ENCODE results near the gene PDLIM1.

The PDLIM1 gene

DNA sequence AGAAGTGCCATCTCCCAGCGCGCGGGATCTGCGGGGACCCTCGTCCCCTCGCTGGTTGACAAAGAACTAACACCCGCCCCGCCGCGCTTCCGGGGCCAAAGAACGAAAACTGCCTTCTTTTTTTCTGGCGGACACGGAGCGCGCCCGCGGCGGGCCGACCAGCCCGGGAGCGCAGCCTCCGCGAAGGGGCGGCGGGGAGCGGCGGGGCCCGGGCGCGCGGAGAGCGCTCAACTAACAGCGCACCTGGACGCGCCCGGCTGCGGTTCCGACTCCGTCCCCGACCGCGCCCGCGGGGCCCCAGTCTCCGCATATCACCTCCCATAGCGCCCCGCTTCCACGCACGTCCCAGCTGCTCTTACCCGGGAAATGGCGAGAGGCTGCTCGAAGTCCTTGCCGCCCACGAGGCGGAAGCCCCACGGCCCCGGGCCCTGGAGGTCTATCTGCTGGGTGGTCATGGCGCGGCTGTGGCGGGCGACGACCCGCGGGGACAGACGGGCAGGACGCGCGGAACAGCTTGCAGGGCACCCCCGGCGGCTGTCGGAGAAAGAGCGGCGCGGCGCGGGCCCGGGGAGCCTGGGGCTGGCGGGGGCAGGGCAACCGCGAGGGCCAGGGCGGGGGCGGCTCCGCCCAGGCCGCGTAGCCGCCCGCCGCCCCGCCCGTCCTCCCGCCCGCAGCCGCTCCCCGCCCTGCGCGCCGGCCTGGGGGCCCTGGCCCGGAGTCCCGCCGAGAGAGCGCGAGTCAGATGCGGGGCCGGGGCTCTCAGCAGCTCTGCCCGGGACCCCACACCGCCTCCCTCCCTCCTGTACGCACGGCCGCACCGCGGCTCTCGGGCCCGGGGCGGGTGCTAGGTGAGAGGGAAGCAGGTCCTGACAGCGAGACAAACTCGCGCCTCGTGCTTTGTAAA is at the start of gene PDLIM1:
Gene PDLIM1 (minus strand): TSS at position 543 of the 904 bp plus-strand sequence. CDS start 88 bp downstream, at position 455.
- no peak for DNase-seq

- no peak for DNase-seq
Observed at GRCh38 chr10:95339863-95340262, 49.1 kb upstream of the PDLIM1 start.

GRCh38 chr10:95337423-95338160 is 46.8 kb upstream of the PDLIM1 start:
- no peak for DNase-seq

- no peak for DNase-seq
Observed at GRCh38 chr10:95336702-95337101, 45.9 kb upstream of the PDLIM1 start.

GRCh38 chr10:95335933-95336699 is 45.3 kb upstream of the PDLIM1 start:
- DNase-seq, result no peak

GRCh38 chr10:95334805-95335144 is 44.0 kb upstream of the PDLIM1 start:
- no peak for DNase-seq

DNA sequence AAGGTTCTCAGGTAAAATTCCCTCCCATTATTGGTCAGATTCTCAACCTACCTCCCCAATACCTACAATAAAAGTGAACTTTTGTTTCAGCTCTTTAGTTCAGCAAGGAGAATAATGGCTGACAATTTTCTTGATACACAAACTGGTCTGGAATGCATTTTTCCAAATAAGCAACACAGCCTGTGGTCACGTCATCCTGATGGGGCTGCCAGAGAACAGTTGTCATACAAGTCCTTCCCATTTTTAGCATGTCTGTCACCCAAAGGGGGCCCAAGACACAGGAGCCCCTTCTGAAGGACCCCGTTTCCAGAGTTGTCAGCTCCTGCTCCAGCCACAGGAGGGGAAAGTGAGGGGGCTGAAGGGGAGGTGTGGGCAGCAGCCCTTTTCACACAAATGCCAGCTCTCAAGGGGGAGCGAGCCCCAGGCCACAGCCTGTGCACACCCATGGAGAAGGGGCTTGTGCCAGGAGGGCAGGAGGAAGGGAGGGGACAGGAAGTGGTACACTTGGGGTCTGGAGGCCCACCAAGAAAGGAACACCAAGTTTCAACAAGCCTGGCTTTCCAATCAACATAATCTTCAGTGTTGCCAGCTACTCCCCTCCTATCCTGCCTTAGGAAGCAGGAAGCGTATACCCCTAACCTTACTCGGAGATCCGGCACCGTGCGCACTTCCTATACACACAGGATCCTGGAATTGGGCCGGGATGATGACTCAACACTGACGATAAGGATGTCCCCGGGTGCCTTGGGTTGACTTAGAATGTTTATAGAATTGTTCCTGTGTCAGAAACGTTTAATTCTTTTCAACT is 43.4 kb upstream of the PDLIM1 start:
- DNase-seq, result no peak

GRCh38 chr10:95332666-95333249 is 42.0 kb upstream of the PDLIM1 start:
- DNase-seq, result no peak

DNA sequence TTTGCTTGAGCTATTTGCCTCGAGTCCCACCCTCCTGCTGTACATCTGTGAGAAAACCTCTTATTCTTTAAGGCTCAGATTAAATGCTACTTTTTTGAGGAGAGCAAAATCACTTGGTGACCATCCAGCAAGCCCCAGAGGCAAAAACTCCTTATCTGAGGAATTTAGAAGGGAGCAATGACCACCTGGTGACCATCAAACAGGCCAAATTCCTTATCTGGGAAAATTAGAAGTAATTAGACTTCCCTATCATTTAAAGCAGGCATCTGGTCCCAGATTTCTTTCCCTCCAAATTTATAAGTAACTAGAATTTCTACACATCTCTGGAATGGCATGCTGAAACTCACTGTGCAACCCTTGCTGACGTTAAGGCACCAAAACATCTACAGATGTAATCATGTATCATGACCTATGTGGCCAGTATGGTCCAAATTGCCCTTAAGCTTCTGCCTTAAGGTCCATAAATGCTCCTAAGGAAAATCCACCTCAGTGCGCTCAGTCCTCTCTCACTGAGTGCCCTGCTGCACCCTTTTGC is 40.9 kb upstream of the PDLIM1 start:
- DNase-seq, result no peak

DNA sequence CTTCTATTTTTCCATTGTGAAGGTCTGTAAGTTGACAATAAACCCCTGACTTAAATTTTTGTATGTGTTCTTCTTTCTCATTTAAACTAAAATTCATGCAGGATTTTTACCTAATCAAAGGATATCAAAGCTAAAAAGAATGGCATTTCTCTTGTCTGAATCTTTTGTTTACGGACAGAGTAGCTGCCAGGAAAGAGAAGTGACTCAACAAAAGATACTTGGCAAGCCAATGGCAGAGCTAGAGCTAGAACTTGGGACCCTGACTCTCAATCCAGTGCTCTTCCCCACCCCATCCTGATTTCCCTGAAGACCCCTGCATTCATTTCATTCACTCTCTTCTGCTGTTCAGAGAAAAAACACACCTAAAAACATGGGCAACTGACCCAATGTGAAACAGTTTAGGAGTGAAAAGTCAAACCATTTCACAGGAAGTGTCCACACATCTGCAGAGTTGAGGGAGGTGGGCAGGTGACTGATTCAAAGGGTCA is 40.2 kb upstream of the PDLIM1 start:
- DNase-seq, result no peak

DNA sequence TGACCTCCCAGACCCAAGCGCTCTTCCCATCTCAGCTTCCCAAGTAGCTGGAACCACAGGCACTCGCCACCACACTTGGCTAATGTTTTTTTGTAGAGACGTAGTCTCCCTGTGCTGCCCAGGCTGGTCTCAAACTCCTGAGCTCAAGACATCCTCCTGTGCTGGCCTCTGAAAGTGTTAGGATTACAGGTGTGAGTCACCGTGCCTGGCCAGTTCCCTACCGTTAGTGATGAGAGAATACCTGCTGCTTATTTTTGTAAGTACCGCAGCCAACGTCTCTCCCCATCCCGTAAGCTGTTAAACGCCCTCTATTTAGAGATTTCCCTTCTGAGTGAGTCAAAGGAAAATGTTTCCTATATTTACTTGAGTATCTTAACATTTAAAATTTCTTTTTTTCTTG is 38.5 kb upstream of the PDLIM1 start:
- no peak for DNase-seq

GRCh38 chr10:95328013-95328412 is 37.2 kb upstream of the PDLIM1 start:
- no peak for DNase-seq

DNA sequence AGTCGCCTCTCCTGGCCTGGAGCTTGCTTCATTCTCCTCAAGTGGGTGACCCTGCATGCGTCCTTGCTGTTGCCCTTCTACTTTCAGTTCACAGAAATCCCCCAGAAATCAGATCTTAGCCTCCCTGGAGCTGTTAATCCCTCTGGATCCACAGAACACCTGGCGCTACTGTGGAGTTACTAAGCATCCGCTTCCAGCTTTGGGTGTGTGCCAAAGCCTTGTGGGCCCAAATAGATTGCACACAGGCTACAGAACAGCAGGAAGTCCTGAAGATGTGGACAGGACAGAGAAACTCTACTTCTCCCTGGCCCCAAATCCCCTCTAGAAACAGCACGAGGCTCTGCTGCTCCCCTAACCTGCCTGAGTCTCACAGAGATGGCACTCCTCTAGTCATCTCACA is 36.6 kb upstream of the PDLIM1 start:
- peak; percentile 61 for DNase-seq

- no peak for DNase-seq
Observed at GRCh38 chr10:95326396-95326795, 35.6 kb upstream of the PDLIM1 start.

GRCh38 chr10:95325863-95326262 is 35.1 kb upstream of the PDLIM1 start:
- no peak for DNase-seq

- no peak for DNase-seq
Observed at GRCh38 chr10:95324436-95325268, 33.8 kb upstream of the PDLIM1 start.

DNA sequence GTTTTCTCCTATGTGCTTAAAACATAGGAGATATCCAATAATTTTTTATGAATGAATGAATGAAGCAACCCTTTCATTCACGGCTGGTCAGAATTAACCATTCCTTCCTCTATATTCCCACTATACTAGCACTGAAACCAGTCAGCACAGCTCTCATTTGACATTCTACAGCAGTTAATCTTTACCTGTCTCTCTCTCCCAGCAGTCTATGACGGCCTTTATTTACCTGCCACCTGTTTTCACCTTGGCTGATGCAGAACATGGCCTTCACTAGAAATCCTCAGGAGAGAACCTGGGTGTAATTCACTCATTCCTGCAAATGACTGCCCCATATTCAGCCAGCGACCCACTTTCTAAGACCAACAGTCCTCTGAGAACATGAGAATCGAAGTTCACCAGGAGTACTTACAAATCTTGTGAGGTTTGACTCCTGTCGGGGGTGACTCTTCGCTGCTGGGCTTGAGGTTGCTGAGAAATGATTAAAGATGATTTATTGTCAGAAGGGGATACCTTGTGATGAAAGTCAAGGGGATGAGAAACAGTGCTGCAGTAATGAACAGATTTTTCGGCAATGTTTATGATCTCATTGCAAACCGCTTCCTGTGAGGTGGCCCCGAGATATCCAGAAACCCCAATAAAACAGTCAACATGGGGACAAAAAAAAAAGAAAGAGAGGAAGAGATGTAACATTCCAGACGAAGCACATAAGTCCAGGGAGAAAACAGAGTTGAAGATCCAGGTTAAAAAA is 30.9 kb upstream of the PDLIM1 start:
- DNase-seq, result no peak

- DNase-seq, result no peak
Observed at GRCh38 chr10:95319239-95319638, 28.4 kb upstream of the PDLIM1 start.

DNA sequence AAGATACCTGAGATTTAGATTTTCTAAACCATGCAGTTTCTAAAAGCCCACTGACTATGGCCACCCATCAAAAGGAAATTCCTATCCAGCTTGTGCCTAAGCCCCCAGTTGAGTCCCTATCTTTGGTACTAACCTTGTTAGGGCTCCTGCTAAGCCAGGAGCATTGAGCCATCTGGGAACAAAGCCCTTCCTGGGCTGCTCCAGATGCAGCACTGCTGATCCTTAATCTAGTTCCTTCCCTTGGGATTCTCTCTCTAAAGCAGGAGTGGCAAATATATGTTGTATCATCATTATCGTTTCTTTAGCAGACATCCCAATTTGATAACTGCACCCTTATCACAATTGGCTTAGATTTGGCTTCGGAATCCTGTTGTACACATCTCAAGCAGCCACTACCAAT is 24.7 kb upstream of the PDLIM1 start:
- no peak for DNase-seq
